Measurements from ENCODE around the gene MSN.

DNA sequence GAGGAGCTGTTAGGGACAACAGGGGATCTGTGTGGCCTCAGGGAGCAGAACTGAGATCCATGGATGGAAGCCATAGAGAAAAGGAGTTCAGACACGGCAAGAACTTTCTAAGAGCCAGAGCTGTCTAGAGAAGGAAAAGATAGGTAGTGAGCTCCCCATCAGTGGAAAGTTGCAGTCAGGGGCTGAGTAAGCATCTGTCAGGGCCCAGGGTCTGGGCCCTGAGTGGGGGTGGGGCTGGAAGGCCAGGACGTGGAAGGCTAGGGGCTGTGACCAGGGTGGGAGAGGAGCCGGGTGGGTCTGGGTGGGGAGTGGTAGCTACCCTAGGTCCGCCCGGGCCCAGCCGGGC is 324 bp upstream of the MSN start:
- TF ChIP-seq CTCF (IDR thresholded peaks at IDR 0.05) (no peak), MAX (CRISPR knock-in tag; IDR thresholded peaks at IDR 0.05) (no peak), NFYB (CRISPR knock-in tag; conservative IDR thresholded peaks at IDR 0.05; ENCODE audit: low read depth) (no peak), SP1 (CRISPR knock-in tag; conservative IDR thresholded peaks at IDR 0.05) (0 out of 2 replicates have a peak, but pooled peaks have one; percentile 0), JUN (CRISPR knock-in tag; IDR thresholded peaks at IDR 0.05) (no peak), ZNF121 (CRISPR knock-in tag; IDR thresholded peaks at IDR 0.05) (no peak), EMX1 (CRISPR knock-in tag; IDR thresholded peaks at IDR 0.05) (no peak), TEAD1 (CRISPR knock-in tag; IDR thresholded peaks at IDR 0.05) (no peak), ETV6 (CRISPR knock-in tag; IDR thresholded peaks at IDR 0.05) (no peak), ATF3 (CRISPR knock-in tag; conservative IDR thresholded peaks at IDR 0.05) (no peak), FOXJ3 (CRISPR knock-in tag; IDR thresholded peaks at IDR 0.05; ENCODE audit: borderline replicate concordance) (no peak)
- TF ChIP-seq, protein P1, sequence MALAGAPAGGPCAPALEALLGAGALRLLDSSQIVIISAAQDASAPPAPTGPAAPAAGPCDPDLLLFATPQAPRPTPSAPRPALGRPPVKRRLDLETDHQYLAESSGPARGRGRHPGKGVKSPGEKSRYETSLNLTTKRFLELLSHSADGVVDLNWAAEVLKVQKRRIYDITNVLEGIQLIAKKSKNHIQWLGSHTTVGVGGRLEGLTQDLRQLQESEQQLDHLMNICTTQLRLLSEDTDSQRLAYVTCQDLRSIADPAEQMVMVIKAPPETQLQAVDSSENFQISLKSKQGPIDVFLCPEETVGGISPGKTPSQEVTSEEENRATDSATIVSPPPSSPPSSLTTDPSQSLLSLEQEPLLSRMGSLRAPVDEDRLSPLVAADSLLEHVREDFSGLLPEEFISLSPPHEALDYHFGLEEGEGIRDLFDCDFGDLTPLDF (CRISPR knock-in tag; IDR thresholded peaks at IDR 0.05): no peak
- TF ChIP-seq, protein P2, sequence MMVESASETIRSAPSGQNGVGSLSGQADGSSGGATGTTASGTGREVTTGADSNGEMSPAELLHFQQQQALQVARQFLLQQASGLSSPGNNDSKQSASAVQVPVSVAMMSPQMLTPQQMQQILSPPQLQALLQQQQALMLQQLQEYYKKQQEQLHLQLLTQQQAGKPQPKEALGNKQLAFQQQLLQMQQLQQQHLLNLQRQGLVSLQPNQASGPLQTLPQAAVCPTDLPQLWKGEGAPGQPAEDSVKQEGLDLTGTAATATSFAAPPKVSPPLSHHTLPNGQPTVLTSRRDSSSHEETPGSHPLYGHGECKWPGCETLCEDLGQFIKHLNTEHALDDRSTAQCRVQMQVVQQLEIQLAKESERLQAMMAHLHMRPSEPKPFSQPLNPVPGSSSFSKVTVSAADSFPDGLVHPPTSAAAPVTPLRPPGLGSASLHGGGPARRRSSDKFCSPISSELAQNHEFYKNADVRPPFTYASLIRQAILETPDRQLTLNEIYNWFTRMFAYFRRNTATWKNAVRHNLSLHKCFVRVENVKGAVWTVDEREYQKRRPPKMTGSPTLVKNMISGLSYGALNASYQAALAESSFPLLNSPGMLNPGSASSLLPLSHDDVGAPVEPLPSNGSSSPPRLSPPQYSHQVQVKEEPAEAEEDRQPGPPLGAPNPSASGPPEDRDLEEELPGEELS (CRISPR knock-in tag; IDR thresholded peaks at IDR 0.05): no peak

All from WTC11 (cell line).